ENCODE measurements around the gene FNBP1L. TPM values are rescaled to one million over a fixed set of nuclear protein-coding genes. Genes with fewer than 3 reads are reported as not detected.

The FNBP1L gene
- total and polyA plus RNA-seq, 2 of the 8 experiments (the other 6 are each of a cell fraction or from before 2014, with no cell fraction given) = 48.9 to 95.9 TPM

- Histone ChIP-seq H3K4me2 (ENCODE audit: insufficient read depth in 1 of 2, low read depth in 2 of 2, low read length in 2 of 2) (no peak overlapping the region), H2AK5ac (ENCODE audit: low read depth, low read length) (no peak overlapping the region), H2AFZ (ENCODE audit: low read length) (no peak overlapping the region), H2BK20ac (ENCODE audit: low read length) (no peak overlapping the region), H3K4me1 (replicated peaks in 1 of 4; ENCODE audit: control insufficient read depth in 3 of 4, insufficient read depth in 4 of 4, low read length in 3 of 4) (no peaks in the 10 kb centered on the region), H3K18ac (ENCODE audit: extremely low read depth, low read length) (no peak overlapping the region), H3K27ac (ENCODE audit: low read depth, low read length) (no peak overlapping the region), H3K79me1 (ENCODE audit: low read depth, low read length) (no peaks in the 10 kb centered on the region), H3K14ac (ENCODE audit: insufficient read length) (no peak overlapping the region), H3K23ac (ENCODE audit: insufficient read length) (no peak overlapping the region), H3K23me2 (ENCODE audit: low read depth, low read length) (no peaks in the 10 kb centered on the region), H3K9ac (replicated peaks in 1 of 4; ENCODE audit: extremely low read depth in 1 of 4, low read depth in 3 of 4, low read length in 3 of 4) (no peak overlapping the region), H4K8ac (ENCODE audit: extremely low read depth, insufficient read depth, low read length) (no peak overlapping the region), H2BK12ac (ENCODE audit: low read depth, low read length) (no peak overlapping the region), H4K91ac (replicated peaks; ENCODE audit: insufficient read length, low read length) (no peak overlapping the region), H3K56ac (replicated peaks; ENCODE audit: insufficient read length, low read depth, low read length) (no peak overlapping the region), H3K4me3 (ENCODE audit: extremely low read depth in 1 of 4, insufficient read depth in 2 of 4, low read depth in 3 of 4, low read length in 4 of 4) (no peak overlapping the region), H4K20me1 (replicated peaks in 1 of 2; ENCODE audit: control insufficient read depth in 1 of 2, insufficient read depth in 2 of 2, low read length in 2 of 2) (peaks cover 0 to 2% of the 10 kb centered on the region in 2 experiments), H4K5ac (ENCODE audit: insufficient read length, low read depth, low read length) (no peak overlapping the region), H3K9me3 (ENCODE audit: insufficient read depth in 2 of 2, low read depth in 1 of 2, low read length in 1 of 2) (no peaks in the 10 kb centered on the region), H3K79me2 (ENCODE audit: control insufficient read depth in 1 of 2, insufficient read depth in 2 of 2, low read length in 2 of 2) (no peaks in the 10 kb centered on the region), H3K4ac (replicated peaks; ENCODE audit: insufficient read length, low read depth, low read length) (no peak overlapping the region), H2BK120ac (replicated peaks; ENCODE audit: low read depth, low read length) (no peak overlapping the region), H2BK5ac (ENCODE audit: low read depth, low read length) (no peak overlapping the region), H2BK15ac (ENCODE audit: low read length) (no peak overlapping the region), H3K36me3 (ENCODE audit: control insufficient read depth in 2 of 4, insufficient read depth in 4 of 4, low read length in 3 of 4) (peaks cover 0 to 39% (median 0%) of the 10 kb centered on the region in 4 experiments; a peak in 2 of 8 replicates), H3K27me3 (replicated peaks in 1 of 4; ENCODE audit: control insufficient read depth in 3 of 4, extremely low read depth in 1 of 4, insufficient read depth in 3 of 4, low read length in 3 of 4) (no peaks in the 10 kb centered on the region)
- DNase-seq (ENCODE audit: low read depth in 1 of 2, low spot score in 2 of 2) (no peak), FAIRE-seq (no peak)
- 84% methylated on average over 2 of the region's 2 CpGs; no CpG with 5 or more reads in 1 of the 2 experiments for WGBS, 2 experiments (ENCODE audit: extremely low coverage in 1 of 2, insufficient coverage in 1 of 2, insufficient read length in 1 of 2, insufficient replicate concordance in 2 of 2, low coverage in 1 of 2, low lambda C conversion rate in 2 of 2, missing lambda C conversion rate in 1 of 2)
- ChIA-PET CTCF (ENCODE audit: partially characterized antibody) (interaction anchor here (0.7 to 1.5 kb wide), 2 partner anchors 276 to 335 kb away, joined by 3 to 6 read pairs; no protein-coding TSS in a partner anchor), POLR2A (ENCODE audit: partially characterized antibody) (no interaction called here)
- no peak for TF ChIP-seq EP300 (IDR thresholded peaks at IDR 0.05; ENCODE audit: borderline replicate concordance in 1 of 2, low read depth in 2 of 2, low read length in 2 of 2)
- no peak for TF ChIP-seq PHF8 (conservative IDR thresholded peaks at IDR 0.05; ENCODE audit: low read depth, low read length)
- TF ChIP-seq CTBP2 (IDR thresholded peaks at IDR 0.05; ENCODE audit: borderline replicate concordance, insufficient read depth, insufficient read length, low read length) = no peak
- no peak for TF ChIP-seq TEAD4 (IDR thresholded peaks at IDR 0.05; ENCODE audit: low read depth, low read length)
- no peak for TF ChIP-seq TBP (IDR thresholded peaks at IDR 0.05; ENCODE audit: low read depth, low read length)
- TF ChIP-seq SUZ12 (IDR thresholded peaks at IDR 0.05; ENCODE audit: low read length) = no peak
- TF ChIP-seq POLR2A (IDR thresholded peaks at IDR 0.05; ENCODE audit: control extremely low read depth in 1 of 2, low read depth in 2 of 2, low read length in 2 of 2) = no peak
- no peak for TF ChIP-seq CBX8 (IDR thresholded peaks at IDR 0.05; ENCODE audit: borderline replicate concordance, low read depth, low read length)
- no peak for TF ChIP-seq RNF2 (IDR thresholded peaks at IDR 0.05; ENCODE audit: borderline replicate concordance, low read depth, low read length, missing control alignments, poor library complexity, severe bottlenecking)
- TF ChIP-seq YY1 (IDR thresholded peaks at IDR 0.05; ENCODE audit: low read depth, low read length) = no peak
- no peak for TF ChIP-seq CHD2 (IDR thresholded peaks at IDR 0.05; ENCODE audit: low read length)
- TF ChIP-seq CHD1 (IDR thresholded peaks at IDR 0.05; ENCODE audit: low read depth, low read length) = no peak
- TF ChIP-seq SIN3A (conservative IDR thresholded peaks at IDR 0.05 in 1 of 2, IDR thresholded peaks at IDR 0.05 in 1 of 2; ENCODE audit: low read depth in 1 of 2, low read length in 2 of 2) = no peak
- TF ChIP-seq ATF3 (IDR thresholded peaks at IDR 0.05; ENCODE audit: insufficient read depth, low read depth, low read length) = no peak
Observed at GRCh38 chr1:93537924-93538323, 90.0 kb downstream of the FNBP1L start.

Data from H1 (cell line).